HFFc6 (cell line): ENCODE results near the gene NTN1. TPM values are rescaled to one million over a fixed set of nuclear protein-coding genes. Genes with fewer than 3 reads are reported as not detected.
"Not testable (repeated sequence)": the region's sequence is repeated elsewhere in the genome, so short reads cannot be mapped to it uniquely, and the experiment has no call there.

Source experiments
- DNase-seq: peaks from one replicate; pipeline ENCODE4 v3.0.0-alpha.2; 2018
- H3K27ac Mint-ChIP-seq: 2 replicates; pipeline ENCODE4 v1.8.0; 2020; ENCODE audit warnings: mild to moderate bottlenecking, mixed read lengths
- H3K27me3 Mint-ChIP-seq: 2 replicates; pipeline ENCODE4 v1.8.0; 2021; ENCODE audit warnings: mild to moderate bottlenecking, moderate library complexity, mixed read lengths; ENCODE audit not compliant: insufficient read depth
- H3K36me3 Mint-ChIP-seq: 2 replicates; pipeline ENCODE4 v1.8.0; 2021; ENCODE audit warnings: low read depth, mixed read lengths
- H3K4me1 Mint-ChIP-seq: 2 replicates; pipeline ENCODE4 v1.8.0; 2020; ENCODE audit warnings: low read depth, mixed read lengths
- H3K4me3 Mint-ChIP-seq: 2 replicates; pipeline ENCODE4 v1.8.0; 2020; ENCODE audit warnings: mild to moderate bottlenecking, moderate library complexity, mixed read lengths
- H3K9me3 Mint-ChIP-seq: 2 replicates; pipeline ENCODE4 v1.8.0; 2020; ENCODE audit warnings: mild to moderate bottlenecking, mixed read lengths
- total RNA-seq, 6 experiments: library from RNA; stranded (reverse); fragmentation: NEBNext Ultra II Directional; extraction: Animal tissue kit (Norgen Biotek cat#: 25700); gene quantifications; 2 replicates in 1 of 6; 3 replicates in 5 of 6; pipeline ENCODE4 v1.2.3, GENCODE V29; 2021
- TF ChIP-seq, protein P1 (sequence below): fragments of 200-600 bp; sonication (generic); IDR thresholded peaks from 2 replicates; pipeline ENCODE4 v1.5.0; 2021; ENCODE audit warnings: antibody characterized with exemption, mild to moderate bottlenecking

NTN1 gene
- total RNA-seq, 6 experiments from 2014 or later = not detected

DNA sequence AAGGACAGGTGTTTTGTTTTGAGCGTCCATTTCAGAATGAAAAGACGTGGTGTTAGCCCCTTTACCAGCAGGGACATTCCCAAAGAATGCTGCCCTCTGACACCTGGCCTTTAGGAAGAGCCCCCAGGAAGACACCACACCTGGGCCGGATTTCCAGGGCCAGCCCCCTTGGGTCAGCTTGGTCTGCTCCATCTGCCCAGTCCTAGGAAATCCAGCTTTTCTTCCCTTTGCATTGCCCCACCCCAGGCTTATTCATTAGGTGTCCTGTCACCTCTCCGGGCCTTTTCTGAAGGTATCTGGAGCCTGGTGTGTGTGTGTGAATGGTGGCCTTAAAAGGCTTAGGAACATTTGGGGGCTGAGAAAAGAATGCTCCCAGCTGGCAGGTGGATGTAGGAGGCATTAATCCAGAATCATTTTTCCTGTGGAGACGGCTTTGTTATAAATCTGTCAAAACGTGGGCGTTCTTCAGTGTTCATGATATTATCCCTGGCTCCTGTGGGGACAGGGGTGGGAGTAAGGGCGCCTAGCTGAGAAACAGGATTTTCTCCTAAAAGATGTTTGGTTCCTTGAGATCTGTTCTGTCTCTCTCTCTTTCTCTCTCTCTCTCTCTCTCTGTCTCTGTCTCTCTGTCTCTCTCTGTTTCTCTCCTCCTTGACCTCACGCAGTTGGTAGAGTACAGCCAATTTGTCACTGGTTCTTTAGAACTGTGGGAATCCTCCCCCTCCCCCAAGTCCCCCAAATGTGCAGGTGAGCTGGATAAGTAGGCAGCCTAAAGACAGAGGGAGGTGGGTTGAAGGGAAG, 84.0 kb downstream of the NTN1 start:
- Mint-ChIP-seq H3K9me3 (peaks cover 44% of the 10 kb centered on the region), H3K4me1 (no peaks in the 10 kb centered on the region), H3K36me3 (no peaks in the 10 kb centered on the region), H3K27ac (no peak overlapping the region), H3K27me3 (peaks cover 3% of the 10 kb centered on the region; the same call in 1 of the 2 replicates), H3K4me3 (no peak overlapping the region)
- no peak for DNase-seq
- TF ChIP-seq, protein P1, sequence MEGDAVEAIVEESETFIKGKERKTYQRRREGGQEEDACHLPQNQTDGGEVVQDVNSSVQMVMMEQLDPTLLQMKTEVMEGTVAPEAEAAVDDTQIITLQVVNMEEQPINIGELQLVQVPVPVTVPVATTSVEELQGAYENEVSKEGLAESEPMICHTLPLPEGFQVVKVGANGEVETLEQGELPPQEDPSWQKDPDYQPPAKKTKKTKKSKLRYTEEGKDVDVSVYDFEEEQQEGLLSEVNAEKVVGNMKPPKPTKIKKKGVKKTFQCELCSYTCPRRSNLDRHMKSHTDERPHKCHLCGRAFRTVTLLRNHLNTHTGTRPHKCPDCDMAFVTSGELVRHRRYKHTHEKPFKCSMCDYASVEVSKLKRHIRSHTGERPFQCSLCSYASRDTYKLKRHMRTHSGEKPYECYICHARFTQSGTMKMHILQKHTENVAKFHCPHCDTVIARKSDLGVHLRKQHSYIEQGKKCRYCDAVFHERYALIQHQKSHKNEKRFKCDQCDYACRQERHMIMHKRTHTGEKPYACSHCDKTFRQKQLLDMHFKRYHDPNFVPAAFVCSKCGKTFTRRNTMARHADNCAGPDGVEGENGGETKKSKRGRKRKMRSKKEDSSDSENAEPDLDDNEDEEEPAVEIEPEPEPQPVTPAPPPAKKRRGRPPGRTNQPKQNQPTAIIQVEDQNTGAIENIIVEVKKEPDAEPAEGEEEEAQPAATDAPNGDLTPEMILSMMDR = no peak

DNA sequence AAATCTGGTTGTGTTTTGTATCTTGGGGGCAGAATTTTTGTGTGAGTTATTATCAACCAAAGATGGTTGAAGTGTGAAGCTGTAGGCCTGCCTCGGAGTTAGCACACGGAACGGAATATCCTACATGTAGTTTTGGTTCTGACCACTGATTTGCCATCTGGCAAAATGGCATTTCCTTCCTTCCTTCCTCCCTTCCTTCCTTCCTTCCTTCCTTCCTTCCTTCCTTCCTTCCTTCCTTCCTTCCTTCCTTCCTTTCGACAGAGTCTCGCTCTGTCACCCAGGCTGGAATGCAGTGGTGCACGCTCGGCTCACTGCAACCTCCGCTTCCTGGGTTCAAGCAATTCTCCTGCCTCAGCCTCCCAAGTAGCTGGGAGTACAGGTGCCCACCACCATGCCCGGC, 85.0 kb downstream of the NTN1 start:
- not testable (repeated sequence) for DNase-seq, H3K27ac Mint-ChIP-seq, H3K27me3 Mint-ChIP-seq, H3K4me1 Mint-ChIP-seq, H3K36me3 Mint-ChIP-seq, H3K4me3 Mint-ChIP-seq
- peaks cover 33% of the 10 kb centered on the region for H3K9me3 Mint-ChIP-seq

DNA sequence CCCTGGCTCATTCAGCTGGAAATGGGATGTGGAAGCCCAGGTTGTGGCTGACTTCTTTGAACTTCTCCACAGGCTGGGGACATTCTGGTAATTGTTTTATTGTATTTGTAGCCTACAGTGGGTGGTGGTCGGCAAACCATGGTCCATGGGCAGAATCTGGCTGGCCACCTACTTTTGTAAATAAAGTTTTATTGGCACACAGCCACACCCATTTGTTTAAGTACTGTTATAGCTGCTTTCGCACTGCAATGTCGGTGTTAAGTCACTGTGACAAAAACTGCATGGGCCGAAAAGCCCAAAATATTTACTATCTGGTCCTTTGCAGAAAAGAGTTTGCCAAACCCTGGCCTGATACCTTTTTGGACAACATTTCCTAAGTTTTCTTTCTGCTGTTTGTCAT, 86.2 kb downstream of the NTN1 start:
- DNase-seq = no peak
- Mint-ChIP-seq H3K4me1 (no peaks in the 10 kb centered on the region), H3K27me3 (peaks cover 6% of the 10 kb centered on the region; the same call in 1 of the 2 replicates), H3K4me3 (no peak overlapping the region), H3K36me3 (no peaks in the 10 kb centered on the region), H3K27ac (no peak overlapping the region), H3K9me3 (peaks cover 23% of the 10 kb centered on the region)
- TF ChIP-seq, protein P1 = no peak

DNA sequence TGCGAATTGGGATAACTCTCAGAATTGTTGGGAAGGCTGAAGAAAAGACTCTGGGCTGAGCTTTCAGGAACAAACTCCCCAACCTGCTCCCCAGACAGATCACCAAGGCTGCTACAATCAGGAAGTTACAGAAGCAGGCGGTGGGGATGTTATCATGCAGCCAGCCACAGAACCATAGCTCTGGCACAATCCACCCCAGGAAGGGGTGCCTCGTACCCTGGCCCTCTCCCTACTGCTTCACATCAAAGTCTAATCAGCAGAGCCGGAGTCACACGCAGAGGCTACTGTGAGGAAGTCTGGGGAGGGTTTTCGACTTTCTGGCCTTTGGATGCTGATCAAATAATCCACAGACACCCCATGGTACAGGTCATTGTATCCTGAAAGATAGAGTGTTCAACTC, 86.8 kb downstream of the NTN1 start:
- H3K4me3 Mint-ChIP-seq = no peak overlapping the region
- TF ChIP-seq, protein P1 = no peak
- DNase-seq = no peak
- no peak overlapping the region for H3K27ac Mint-ChIP-seq
- H3K9me3 Mint-ChIP-seq = peaks cover 20% of the 10 kb centered on the region
- no peaks in the 10 kb centered on the region for H3K36me3 Mint-ChIP-seq
- peaks cover 6% of the 10 kb centered on the region; the same call in 1 of the 2 replicates for H3K27me3 Mint-ChIP-seq
- no peaks in the 10 kb centered on the region for H3K4me1 Mint-ChIP-seq

DNA sequence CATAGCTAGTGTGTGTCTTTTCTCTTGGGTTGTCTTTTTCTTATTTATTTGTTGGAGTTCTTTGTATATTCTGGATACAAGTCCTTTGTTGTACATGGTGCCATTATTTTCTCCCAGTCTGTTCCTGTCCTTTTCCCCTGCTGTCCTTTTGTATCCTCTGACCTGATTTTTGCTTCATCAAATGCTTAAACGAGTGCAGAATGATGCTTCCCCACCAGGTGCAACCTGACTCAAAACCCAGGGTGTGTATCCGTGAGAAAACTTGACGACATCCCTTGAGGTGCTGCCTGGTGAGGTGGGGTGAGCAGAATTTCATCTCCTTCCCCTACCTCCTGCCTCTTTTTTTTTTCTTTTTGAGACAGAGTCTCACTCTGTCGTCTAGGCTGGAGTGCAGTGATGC, 88.6 kb downstream of the NTN1 start:
- H3K27me3 Mint-ChIP-seq = peaks cover 6% of the 10 kb centered on the region; the same call in 1 of the 2 replicates
- no peaks in the 10 kb centered on the region for H3K36me3 Mint-ChIP-seq
- no peak for DNase-seq
- no peak overlapping the region for H3K27ac Mint-ChIP-seq
- no peak overlapping the region for H3K4me3 Mint-ChIP-seq
- peaks cover 16% of the 10 kb centered on the region; the same call in 1 of the 2 replicates for H3K9me3 Mint-ChIP-seq
- no peaks in the 10 kb centered on the region for H3K4me1 Mint-ChIP-seq
- TF ChIP-seq, protein P1 = no peak

DNA sequence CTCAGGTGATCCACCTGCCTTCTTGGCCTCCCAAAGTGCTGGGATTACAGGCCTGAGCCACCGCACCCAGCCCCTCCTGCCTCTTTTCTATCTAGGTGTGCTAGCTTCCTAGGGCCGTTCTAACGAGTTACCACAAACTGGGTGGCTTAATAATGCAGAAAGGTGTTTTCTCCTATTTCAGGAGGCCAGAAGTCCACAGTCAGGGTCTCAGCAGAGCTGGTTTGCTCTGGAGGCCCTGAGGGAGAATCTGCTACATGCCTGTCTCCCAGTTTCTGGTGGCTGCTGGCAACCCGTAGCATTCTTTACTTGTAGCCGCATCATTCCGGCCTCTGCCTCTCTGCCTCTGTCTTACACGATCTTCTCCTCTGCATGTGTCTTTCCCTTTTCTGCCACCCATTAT, 89.2 kb downstream of the NTN1 start:
- H3K4me3 Mint-ChIP-seq = no peak overlapping the region

More for the DNA sequence above, 89.2 kb downstream of the NTN1 start:
- no peaks in the 10 kb centered on the region for H3K36me3 Mint-ChIP-seq
- no peak for DNase-seq
- H3K27me3 Mint-ChIP-seq = peaks cover 6% of the 10 kb centered on the region; the same call in 1 of the 2 replicates
- H3K4me1 Mint-ChIP-seq = no peaks in the 10 kb centered on the region
- peaks cover 12% of the 10 kb centered on the region; the same call in 1 of the 2 replicates for H3K9me3 Mint-ChIP-seq
- TF ChIP-seq, protein P1 = no peak
- H3K27ac Mint-ChIP-seq = no peak overlapping the region
